ENCODE data around the gene VPS8.

Gene VPS8

GRCh38 chr3:184780981-184781515 lies 30.9 kb upstream of the VPS8 start:
- TF ChIP-seq USF1 (IDR thresholded peaks at IDR 0.05) (no peak), FOXM1 (IDR thresholded peaks at IDR 0.05; ENCODE audit: borderline replicate concordance, low read depth) (no peak), TAF1 (IDR thresholded peaks at IDR 0.05; ENCODE audit: low read depth) (no peak), EP300 (IDR thresholded peaks at IDR 0.05; ENCODE audit: borderline replicate concordance) (no peak)

- TF ChIP-seq EP300 (IDR thresholded peaks at IDR 0.05; ENCODE audit: borderline replicate concordance) (no peak), EGR1 (IDR thresholded peaks at IDR 0.05) (no peak), USF1 (IDR thresholded peaks at IDR 0.05) (no peak)
Observed at GRCh38 chr3:184781801-184782200, 30.2 kb upstream of the VPS8 start.

GRCh38 chr3:184783319-184783718 lies 28.6 kb upstream of the VPS8 start:
- TF ChIP-seq TAF1 (IDR thresholded peaks at IDR 0.05; ENCODE audit: low read depth) (no peak), YY1 (IDR thresholded peaks at IDR 0.05; ENCODE audit: low read depth) (no peak), TEAD4 (IDR thresholded peaks at IDR 0.05) (no peak), EP300 (IDR thresholded peaks at IDR 0.05; ENCODE audit: borderline replicate concordance) (no peak), RAD21 (IDR thresholded peaks at IDR 0.05; ENCODE audit: low read depth) (no peak), REST (IDR thresholded peaks at IDR 0.05; ENCODE audit: low read depth) (no peak), ZBTB7A (IDR thresholded peaks at IDR 0.05; ENCODE audit: low read depth) (no peak), CEBPB (IDR thresholded peaks at IDR 0.05) (no peak), EGR1 (IDR thresholded peaks at IDR 0.05) (no peak), USF1 (IDR thresholded peaks at IDR 0.05) (no peak), MAX (IDR thresholded peaks at IDR 0.05) (no peak), CREB1 (IDR thresholded peaks at IDR 0.05; ENCODE audit: low read depth) (no peak), TCF12 (IDR thresholded peaks at IDR 0.05; ENCODE audit: low read depth) (no peak), FOXM1 (IDR thresholded peaks at IDR 0.05; ENCODE audit: borderline replicate concordance, low read depth) (no peak), NFIC (IDR thresholded peaks at IDR 0.05) (no peak)

GRCh38 chr3:184784731-184785500 lies 27.1 kb upstream of the VPS8 start:
- TF ChIP-seq EGR1 (IDR thresholded peaks at IDR 0.05) (no peak), NFIC (IDR thresholded peaks at IDR 0.05) (no peak), MAX (IDR thresholded peaks at IDR 0.05) (no peak), YY1 (IDR thresholded peaks at IDR 0.05; ENCODE audit: low read depth) (no peak), USF1 (IDR thresholded peaks at IDR 0.05) (no peak), EP300 (IDR thresholded peaks at IDR 0.05; ENCODE audit: borderline replicate concordance) (no peak), CEBPB (IDR thresholded peaks at IDR 0.05) (no peak), TCF12 (IDR thresholded peaks at IDR 0.05; ENCODE audit: low read depth) (no peak), TAF1 (IDR thresholded peaks at IDR 0.05; ENCODE audit: low read depth) (no peak), CREB1 (IDR thresholded peaks at IDR 0.05; ENCODE audit: low read depth) (no peak), ZBTB7A (IDR thresholded peaks at IDR 0.05; ENCODE audit: low read depth) (no peak), REST (IDR thresholded peaks at IDR 0.05; ENCODE audit: low read depth) (no peak), RAD21 (IDR thresholded peaks at IDR 0.05; ENCODE audit: low read depth) (no peak), FOXM1 (IDR thresholded peaks at IDR 0.05; ENCODE audit: borderline replicate concordance, low read depth) (no peak), TEAD4 (IDR thresholded peaks at IDR 0.05) (no peak)

GRCh38 chr3:184785890-184786279 lies 26.1 kb upstream of the VPS8 start:
- TF ChIP-seq TEAD4 (IDR thresholded peaks at IDR 0.05), result no peak
